Psoas muscle (tissue), 8 donors: ENCODE measurements around the gene PRG2. TPM values are rescaled to one million over a fixed set of nuclear protein-coding genes. Genes with fewer than 3 reads are reported as not detected.

Experiments
- ATAC-seq, 4 donors: fragments of 200-7000 bp; cut with Tn5 transposase; one replicate each; pipeline ENCODE4 v1.9.1; 2020; ENCODE audit warnings: moderate library complexity in 3 of 4, mild to moderate bottlenecking in 2 of 4
- DNase-seq, 2 donors: peaks; one replicate each; pipeline ENCODE4 v3.0.0-alpha.2; 2020
- H3K27ac ChIP-seq: fragments of 200-600 bp; one replicate; pipeline ENCODE4 v1.8.0; 2022
- H3K27me3 ChIP-seq, 3 donors: fragments of 200-600 bp in 1 of 3; one replicate each; pipeline versions ENCODE4 v1.6.1 to v1.8.0; 2013 to 2022; ENCODE audit warnings: low read length in 2 of 3, mild to moderate bottlenecking in 2 of 3, moderate library complexity in 1 of 3; ENCODE audit not compliant: insufficient read depth in 3 of 3
- H3K36me3 ChIP-seq, 2 donors: fragments of 200-600 bp in 1 of 2; one replicate each; pipeline versions ENCODE4 v1.6.1 to v1.8.0; 2013 to 2022; ENCODE audit warnings: low read depth in 1 of 2, mild to moderate bottlenecking in 1 of 2, moderate library complexity in 1 of 2; ENCODE audit not compliant: insufficient read depth in 1 of 2
- H3K4me1 ChIP-seq: fragments of 200-600 bp; one replicate; pipeline ENCODE4 v1.8.0; 2022
- H3K4me3 ChIP-seq: fragments of 200-600 bp; one replicate; pipeline ENCODE4 v1.8.0; 2022; ENCODE audit warnings: mild to moderate bottlenecking
- H3K9me3 ChIP-seq: fragments of 200-600 bp; one replicate; pipeline ENCODE4 v1.8.0; 2022
- CTCF ChIP-seq: fragments of 200-600 bp; IDR thresholded peaks from one replicate; pipeline ENCODE4 v1.8.0; 2022; ENCODE audit warnings: antibody characterized with exemption
- WGBS, 3 donors: extraction: QIAGEN DNeasy Blood & Tissue Kit; methylation state at CpG; one replicate each; pipeline versions ENCODE4 v1.1.6 to v1.1.7; 2013; 5-methylcytosine and 5-hydroxymethylcytosine counted together
- intact Hi-C, 2 donors: fragments of 100-400 bp; cut with DNase I; formaldehyde crosslinking; loops; one replicate each; pipeline versions ENCODE4 v1.11.0 to v1.14.2; 2022
- polyA plus RNA-seq, 3 donors: library from polyadenylated mRNA; stranded (reverse); fragments of 200-250 nt; gene quantifications; one replicate each; pipeline ENCODE4 v1.2.3, GENCODE V29; 2013
- total RNA-seq, 4 donors: library from RNA; stranded (reverse); fragmentation: NEBNext Ultra II Directional in 2 of 4; extraction: Animal tissue kit (Norgen Biotek cat#: 25700) in 2 of 4; gene quantifications; one replicate each; pipeline versions ENCODE4 v1.2.1 to v1.2.4, GENCODE V29; 2021 to 2023
- donor health status: healthy with polysubstance abuse.
- donor health status: DM: no; HTN: no; CAD: no; lungs with moderate emphysema.
- donor health status: Bipolar disorder and iron deficiency.
- donor health status: healthy.
- donor health status: DM: yes; HTN: yes; CAD: no.
- donor health status: DM: no; HTN: no; CAD: no.
- donor health status: DM: no; HTN: no; CAD: no.
- donor health status: DM: yes; HTN: yes; CAD: no.

PRG2 gene
- total and polyA plus RNA-seq, 7 donors, result 0.25 TPM; not detected in 6

- no peak overlapping the region for H3K4me3 ChIP-seq
- H3K27me3 ChIP-seq, result no peaks in the 10 kb centered on the region
- ATAC-seq (no peak), DNase-seq (no peak)
- H3K27ac ChIP-seq, result no peak overlapping the region
- no peaks in the 10 kb centered on the region for H3K9me3 ChIP-seq
- H3K4me1 ChIP-seq, result peaks cover 3% of the 10 kb centered on the region
- 95 to 98% (median 96%) methylated on average over 17 to 18 of the region's 18 CpGs for WGBS, 3 donors
- peaks cover 0 to 51% of the 10 kb centered on the region in 2 donors for H3K36me3 ChIP-seq
- intact Hi-C loops, result no loop called here
- TF ChIP-seq CTCF, result no peak
These were observed 19.1 kb upstream of the PRG2 start for GRCh38 chr11:57409321-57410100.

GRCh38 chr11:57408771-57409170 lies 18.3 kb upstream of the PRG2 start:
- ATAC-seq (no peak), DNase-seq (no peak)
- WGBS, 3 donors, result 86 to 91% (median 88%) methylated on average over 2 of the region's 2 CpGs
- TF ChIP-seq CTCF, result no peak
- Histone ChIP-seq H3K4me3 (no peak overlapping the region), H3K36me3 (peaks cover 0 to 44% of the 10 kb centered on the region in 2 donors), H3K27ac (no peak overlapping the region), H3K9me3 (no peaks in the 10 kb centered on the region), H3K27me3 (no peaks in the 10 kb centered on the region), H3K4me1 (peaks cover 3% of the 10 kb centered on the region)
- intact Hi-C loops, result no loop called here

- intact Hi-C loops, result no loop called here
- WGBS, 3 donors, result 93 to 97% (median 93%) methylated on average over 8 of the region's 8 CpGs
These were observed 17.6 kb upstream of the PRG2 start for GRCh38 chr11:57407941-57408475.

GRCh38 chr11:57407010-57407920 lies 16.8 kb upstream of the PRG2 start:
- ATAC-seq (peak in 3 of 4 donors; percentile 28 to 56 (median 38)), DNase-seq (peak in 1 of 2 donors; percentile 30)
- Histone ChIP-seq H3K9me3 (no peaks in the 10 kb centered on the region), H3K4me3 (no peak overlapping the region), H3K27ac (peak overlapping the region; percentile 51), H3K27me3 (no peaks in the 10 kb centered on the region), H3K4me1 (peaks cover 3% of the 10 kb centered on the region), H3K36me3 (peaks cover 0 to 33% of the 10 kb centered on the region in 2 donors)
- intact Hi-C loops, result no loop called here
- WGBS, 3 donors, result 69 to 75% (median 74%) methylated on average over 9 of the region's 9 CpGs
- no peak for TF ChIP-seq CTCF

More at GRCh38 chr11:57407941-57408475, 17.6 kb upstream of the PRG2 start:
- H3K27me3 ChIP-seq, result no peaks in the 10 kb centered on the region
- H3K4me3 ChIP-seq, result no peak overlapping the region
- DNase-seq (no peak), ATAC-seq (no peak)
- H3K36me3 ChIP-seq, result peaks cover 0 to 39% of the 10 kb centered on the region in 2 donors
- peaks cover 3% of the 10 kb centered on the region for H3K4me1 ChIP-seq
- H3K9me3 ChIP-seq, result no peaks in the 10 kb centered on the region
- H3K27ac ChIP-seq, result no peak overlapping the region
- TF ChIP-seq CTCF, result no peak
